Stimulated activated naive CD8-positive, alpha-beta T cell treated with anti-CD3 and anti-CD28 coated beads, Interleukin-15, amount 100 ng/mL, for 72 hours (primary cell): ENCODE results near the gene MYO5C.

ENCODE experiments used
- ATAC-seq: fragments of 150-1000 bp; cut with Tn5 transposase; 2 replicates; pipeline ENCODE4 v1.10.0; 2021; ENCODE audit warnings: mild to moderate bottlenecking, moderate library complexity
- DNase-seq, 2 donors: peaks; one replicate each; pipeline ENCODE4 v3.0.0; 2021 to 2022
- H3K27ac Mint-ChIP-seq, 2 donors: one replicate each; pipeline ENCODE4 v1.8.0; 2022; ENCODE audit warnings: mild to moderate bottlenecking in 2 of 2, mixed read lengths in 2 of 2, moderate library complexity in 2 of 2
- H3K27me3 Mint-ChIP-seq: one replicate; pipeline ENCODE4 v1.8.0; 2022; ENCODE audit warnings: mixed read lengths
- H3K4me1 Mint-ChIP-seq: one replicate; pipeline ENCODE4 v1.8.0; 2022; ENCODE audit warnings: mild to moderate bottlenecking, mixed read lengths
- H3K4me3 Mint-ChIP-seq, 2 donors: one replicate each; pipeline ENCODE4 v1.8.0; 2022; ENCODE audit warnings: mild to moderate bottlenecking in 2 of 2, mixed read lengths in 2 of 2, moderate library complexity in 1 of 2
- H3K9me3 Mint-ChIP-seq, 2 donors: one replicate each; pipeline ENCODE4 v1.8.0; 2022; ENCODE audit warnings: mixed read lengths in 2 of 2

MYO5C gene

DNA sequence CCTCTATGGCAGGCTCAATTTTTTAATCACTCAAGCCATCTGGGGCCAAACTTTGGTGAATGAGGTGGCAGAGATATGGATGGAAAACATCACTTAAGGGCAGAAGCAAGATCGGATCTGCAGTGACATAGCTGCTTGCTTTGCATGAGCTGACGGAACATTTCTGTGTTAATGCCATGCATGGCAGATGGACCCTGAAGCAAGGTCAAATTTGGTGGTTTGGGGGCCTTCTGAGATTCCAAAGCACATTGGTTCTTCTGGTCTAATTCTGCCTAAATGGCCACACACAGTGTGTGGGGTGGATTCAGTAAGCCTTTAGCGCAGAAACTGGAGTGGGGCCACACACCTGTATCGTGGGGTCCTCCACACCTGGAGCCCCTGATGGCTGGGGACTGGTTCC is 144.7 kb downstream of the MYO5C start:
- ATAC-seq (no peak), DNase-seq (no peak)
- H3K27ac Mint-ChIP-seq, result peak overlapping the region in 1 of 2 donors; percentile 41
- no peaks in the 10 kb centered on the region for H3K27me3 Mint-ChIP-seq
- no peaks in the 10 kb centered on the region for H3K9me3 Mint-ChIP-seq
- H3K4me1 Mint-ChIP-seq, result no peaks in the 10 kb centered on the region
- H3K4me3 Mint-ChIP-seq, result no peak overlapping the region

DNA sequence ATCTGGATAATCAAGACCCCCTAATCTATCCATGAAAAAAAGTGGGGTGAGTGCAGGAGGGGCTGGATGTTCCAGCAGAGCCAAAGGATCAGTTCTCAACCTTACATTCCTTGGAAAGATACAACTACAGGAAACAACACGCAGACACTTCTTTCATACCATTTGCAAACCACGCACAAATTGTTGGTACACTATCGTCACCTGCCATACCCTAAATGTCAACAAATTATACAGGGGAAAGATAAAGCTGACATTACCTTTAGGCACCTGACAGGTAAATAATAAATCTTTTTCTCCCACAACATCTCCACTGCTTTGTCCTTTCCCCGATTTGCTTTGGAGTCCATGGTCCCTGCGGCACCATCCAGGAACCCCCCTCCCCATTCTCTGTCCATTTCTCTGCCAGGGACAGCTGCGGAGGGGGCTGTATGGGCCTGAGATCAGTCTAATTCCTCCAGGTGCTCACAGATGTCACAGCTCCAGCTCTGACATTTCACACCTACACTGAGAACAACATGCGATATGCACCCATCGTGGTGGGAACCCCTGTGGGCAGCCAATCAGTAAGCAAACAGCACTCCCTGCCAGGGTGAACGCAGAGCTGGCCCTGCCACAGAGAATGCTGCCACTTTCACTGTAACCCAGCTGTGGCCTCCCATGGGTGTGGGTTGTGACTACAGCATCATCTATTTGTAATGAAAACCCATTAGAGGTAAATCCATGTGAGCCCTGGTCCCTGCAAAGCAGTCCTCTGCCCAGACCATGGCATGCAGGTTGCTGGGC is 145.4 kb downstream of the MYO5C start:
- Mint-ChIP-seq H3K27ac (no peak overlapping the region), H3K4me3 (no peak overlapping the region), H3K27me3 (no peaks in the 10 kb centered on the region), H3K9me3 (no peaks in the 10 kb centered on the region), H3K4me1 (no peaks in the 10 kb centered on the region)
- DNase-seq (no peak), ATAC-seq (no peak)

DNA sequence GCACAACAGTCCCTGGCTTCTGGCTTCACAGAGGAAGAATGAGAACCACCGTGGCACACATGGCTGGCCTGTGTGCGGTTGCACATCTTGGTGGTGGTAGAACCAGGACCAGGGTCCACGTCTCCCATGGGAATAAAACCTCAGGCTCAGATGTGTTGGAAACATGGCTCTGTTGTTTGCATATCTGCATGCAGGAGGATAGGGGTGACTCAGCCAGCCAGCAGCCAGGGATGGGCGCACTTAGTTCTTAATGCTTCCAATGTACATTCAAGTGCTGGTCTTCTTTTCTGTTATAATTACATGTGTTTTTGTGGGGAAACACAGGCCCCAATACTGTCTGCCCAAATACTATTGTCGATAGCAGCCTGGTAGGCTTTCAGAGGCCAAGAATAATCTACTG is 147.2 kb downstream of the MYO5C start:
- no peak overlapping the region for H3K27ac Mint-ChIP-seq
- no peaks in the 10 kb centered on the region for H3K27me3 Mint-ChIP-seq
- H3K4me1 Mint-ChIP-seq, result no peaks in the 10 kb centered on the region
- no peak overlapping the region for H3K4me3 Mint-ChIP-seq
- ATAC-seq, result no peak
- no peaks in the 10 kb centered on the region for H3K9me3 Mint-ChIP-seq
- DNase-seq, result no peak

DNA sequence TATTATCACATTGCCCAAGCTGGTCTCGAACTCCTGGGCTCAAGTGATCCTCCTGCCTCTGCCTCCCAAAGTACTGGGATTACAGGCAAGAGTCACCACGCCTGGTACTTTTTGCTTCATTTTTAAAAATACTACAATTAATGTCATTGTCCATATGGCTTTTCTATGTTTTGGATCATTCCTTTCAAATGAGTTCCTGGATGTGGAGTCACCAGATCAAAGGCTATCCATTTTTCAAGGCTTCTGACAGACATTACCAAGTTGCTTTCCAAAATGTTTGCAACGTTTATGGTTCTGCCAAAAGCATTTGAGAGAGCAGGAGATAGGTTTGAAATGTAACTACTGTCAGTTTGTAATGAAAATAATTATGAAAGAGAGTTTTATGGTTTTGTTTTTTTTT is 148.8 kb downstream of the MYO5C start:
- Mint-ChIP-seq H3K9me3 (no peaks in the 10 kb centered on the region), H3K4me3 (no peak overlapping the region), H3K27me3 (no peaks in the 10 kb centered on the region), H3K4me1 (no peaks in the 10 kb centered on the region), H3K27ac (no peak overlapping the region)
- DNase-seq, result no peak
- ATAC-seq, result no peak

DNA sequence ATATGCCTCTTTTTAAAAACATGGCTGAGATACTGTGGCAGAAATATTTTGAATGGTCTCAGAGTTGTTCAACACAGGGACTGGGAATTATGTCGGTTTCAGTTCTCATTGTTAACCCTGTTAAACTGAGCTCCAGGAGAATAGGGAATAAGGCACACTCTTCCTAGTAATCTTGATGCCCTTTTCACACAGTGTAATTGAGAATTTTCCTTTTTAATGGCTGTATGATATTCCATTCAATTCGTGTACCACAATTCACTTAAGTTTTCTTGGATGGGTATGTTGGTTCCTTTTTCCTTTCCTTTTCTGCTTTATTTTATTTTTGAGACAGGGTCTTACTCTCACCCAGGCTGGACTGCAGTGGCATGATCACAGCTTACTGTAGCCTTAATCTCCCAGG is 149.3 kb downstream of the MYO5C start:
- H3K27ac Mint-ChIP-seq, result no peak overlapping the region

DNA sequence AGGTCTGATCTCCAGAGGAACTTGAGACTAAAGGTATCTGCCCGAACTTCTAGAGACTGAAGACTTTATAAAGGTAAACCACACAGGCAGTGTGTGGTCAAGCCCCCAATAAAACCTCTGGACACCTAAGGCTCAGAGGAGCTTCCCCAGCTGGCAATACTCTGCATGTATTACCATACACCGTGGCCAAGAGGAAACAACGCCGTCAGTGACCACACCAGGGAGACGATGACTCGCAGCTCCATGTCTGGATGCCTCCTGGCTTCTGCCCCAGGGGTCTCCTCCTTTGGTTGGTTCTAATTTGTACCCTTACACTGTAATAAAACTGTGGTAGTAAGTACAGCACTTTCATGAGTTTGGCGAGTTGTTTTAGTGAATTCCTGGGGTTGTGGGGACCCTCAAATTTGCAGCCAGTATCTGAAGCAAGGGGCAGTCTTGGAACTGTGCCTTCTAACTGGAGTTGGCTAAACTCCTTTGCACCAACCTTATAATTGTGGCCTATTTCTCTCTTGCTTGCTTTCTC is 150.9 kb downstream of the MYO5C start:
- Mint-ChIP-seq H3K27ac (no peak overlapping the region), H3K4me1 (peaks cover 7% of the 10 kb centered on the region), H3K27me3 (no peaks in the 10 kb centered on the region), H3K9me3 (no peaks in the 10 kb centered on the region), H3K4me3 (no peak overlapping the region)
- ATAC-seq (no peak), DNase-seq (no peak)

More for the DNA sequence above, 149.3 kb downstream of the MYO5C start:
- DNase-seq (no peak), ATAC-seq (no peak)
- Mint-ChIP-seq H3K4me3 (no peak overlapping the region), H3K27me3 (no peaks in the 10 kb centered on the region), H3K4me1 (no peaks in the 10 kb centered on the region), H3K9me3 (no peaks in the 10 kb centered on the region)

DNA sequence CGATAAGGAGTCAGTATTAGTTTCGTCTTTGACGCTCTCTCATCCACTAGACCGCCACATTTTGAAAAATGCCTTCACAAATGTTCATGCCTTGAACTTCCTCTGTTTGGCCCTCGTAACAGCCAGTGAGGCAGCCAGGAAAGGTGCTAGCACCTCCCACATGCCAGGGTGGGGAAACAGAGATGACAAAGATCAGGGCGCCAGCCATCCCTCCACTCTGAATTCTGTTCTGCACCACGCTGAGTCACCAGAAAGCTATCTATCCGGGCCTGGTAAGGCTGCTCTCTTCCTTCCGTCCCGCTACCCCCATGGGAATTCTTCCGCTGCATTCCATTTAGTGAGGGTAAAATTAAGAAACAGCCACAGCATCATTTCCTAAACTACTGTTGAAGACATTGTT is 151.7 kb downstream of the MYO5C start:
- peak overlapping the region in 1 of 2 donors; percentile 27 for H3K27ac Mint-ChIP-seq
- H3K27me3 Mint-ChIP-seq, result no peaks in the 10 kb centered on the region
- peaks cover 9% of the 10 kb centered on the region for H3K4me1 Mint-ChIP-seq
- no peak for ATAC-seq
- DNase-seq, result no peak
- H3K4me3 Mint-ChIP-seq, result no peak overlapping the region
- H3K9me3 Mint-ChIP-seq, result no peaks in the 10 kb centered on the region
